ENCODE results near the gene AEBP1. TPM values are rescaled to one million over a fixed set of nuclear protein-coding genes. Genes with fewer than 3 reads are reported as not detected.

The AEBP1 gene
- total RNA-seq, 2 donors from 2014 or later, result 1.2 to 5.3 TPM

GRCh38 chr7:44141221-44141850 is 37.2 kb downstream of the AEBP1 start, which contains the start of gene MYL7:
MYL7 (minus strand) TSS chr7:44141332; CDS start chr7:44141305, 27 bp downstream.
- no peak for ATAC-seq (replicated peaks)
- Mint-ChIP-seq H3K4me1 (no peaks in the 10 kb centered on the region), H3K36me3 (ENCODE audit: low read depth) (no peaks in the 10 kb centered on the region), H3K9me3 (no peaks in the 10 kb centered on the region), H3K27me3 (no peaks in the 10 kb centered on the region), H3K4me3 (no peak within 1 kb of the TSS), H3K27ac (no peak within 1 kb of the TSS)

DNA sequence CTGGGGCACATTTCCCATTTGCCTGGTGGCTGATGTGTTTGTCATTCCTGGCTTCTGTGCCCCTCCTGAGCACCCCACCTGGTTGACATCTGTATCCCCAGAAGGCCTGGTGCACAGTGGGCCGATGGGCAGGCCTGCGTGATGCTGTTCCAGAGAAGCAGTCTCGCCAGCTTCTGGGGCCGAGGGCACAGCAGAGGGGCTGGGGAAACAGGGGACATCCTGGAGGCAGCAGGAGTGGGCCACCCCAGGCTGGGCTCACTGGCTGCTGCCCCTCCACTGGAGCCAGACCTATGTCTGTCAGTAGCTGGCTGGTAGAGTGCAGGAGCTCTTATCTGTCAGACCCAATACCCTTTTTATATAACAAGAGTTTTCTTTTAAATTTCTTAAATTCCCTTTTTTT is 37.9 kb downstream of the AEBP1 start:
- H3K4me3 Mint-ChIP-seq, result no peak overlapping the region
- H3K9me3 Mint-ChIP-seq, result no peaks in the 10 kb centered on the region
- no peaks in the 10 kb centered on the region for H3K4me1 Mint-ChIP-seq
- no peak for ATAC-seq (replicated peaks)
- H3K27me3 Mint-ChIP-seq, result no peaks in the 10 kb centered on the region
- H3K27ac Mint-ChIP-seq, result no peak overlapping the region
- no peaks in the 10 kb centered on the region for H3K36me3 Mint-ChIP-seq (ENCODE audit: low read depth)

- Mint-ChIP-seq H3K27me3 (no peaks in the 10 kb centered on the region), H3K27ac (no peak overlapping the region), H3K4me1 (no peaks in the 10 kb centered on the region), H3K4me3 (no peak overlapping the region), H3K36me3 (ENCODE audit: low read depth) (no peaks in the 10 kb centered on the region), H3K9me3 (no peaks in the 10 kb centered on the region)
- ATAC-seq (replicated peaks), result no peak
These were observed 39.6 kb downstream of the AEBP1 start for GRCh38 chr7:44143646-44144250.

- Mint-ChIP-seq H3K36me3 (ENCODE audit: low read depth) (no peaks in the 10 kb centered on the region), H3K4me1 (no peaks in the 10 kb centered on the region), H3K9me3 (no peaks in the 10 kb centered on the region), H3K27ac (no peak overlapping the region), H3K27me3 (no peaks in the 10 kb centered on the region), H3K4me3 (no peak overlapping the region)
- ATAC-seq (replicated peaks), result no peak
These were observed 40.4 kb downstream of the AEBP1 start for GRCh38 chr7:44144426-44144967.

DNA sequence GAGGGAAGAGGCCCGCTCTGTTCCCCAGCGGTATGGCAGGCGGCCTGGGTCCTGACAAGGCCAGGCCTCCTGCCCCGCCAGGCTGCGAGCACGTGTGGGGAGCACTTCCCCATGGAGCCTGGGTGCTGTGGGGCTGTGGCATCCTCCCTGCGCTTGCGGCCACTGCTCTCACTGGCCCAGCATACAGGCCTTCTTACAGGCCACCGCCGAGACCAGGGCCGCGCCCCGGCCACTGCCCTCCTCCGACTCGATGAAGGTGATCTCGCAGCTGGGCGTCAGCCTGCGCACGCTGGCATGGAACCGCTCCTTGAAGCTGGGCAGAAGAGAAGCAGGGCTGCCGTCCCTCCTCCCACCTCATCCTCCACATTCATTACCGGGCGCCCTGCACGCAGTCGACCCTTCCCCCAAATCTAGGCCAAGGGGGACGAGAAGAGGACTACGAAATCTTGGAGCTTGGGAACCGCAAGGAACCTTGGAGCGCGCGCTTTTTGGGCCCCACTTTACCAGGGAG is 40.9 kb downstream of the AEBP1 start:
- H3K9me3 Mint-ChIP-seq, result no peaks in the 10 kb centered on the region
- no peak for ATAC-seq (replicated peaks)
- H3K4me3 Mint-ChIP-seq, result peak overlapping the region; percentile 65
- H3K27me3 Mint-ChIP-seq, result no peaks in the 10 kb centered on the region
- H3K4me1 Mint-ChIP-seq, result no peaks in the 10 kb centered on the region
- no peaks in the 10 kb centered on the region for H3K36me3 Mint-ChIP-seq (ENCODE audit: low read depth)
- peak overlapping the region; percentile 33 for H3K27ac Mint-ChIP-seq

DNA sequence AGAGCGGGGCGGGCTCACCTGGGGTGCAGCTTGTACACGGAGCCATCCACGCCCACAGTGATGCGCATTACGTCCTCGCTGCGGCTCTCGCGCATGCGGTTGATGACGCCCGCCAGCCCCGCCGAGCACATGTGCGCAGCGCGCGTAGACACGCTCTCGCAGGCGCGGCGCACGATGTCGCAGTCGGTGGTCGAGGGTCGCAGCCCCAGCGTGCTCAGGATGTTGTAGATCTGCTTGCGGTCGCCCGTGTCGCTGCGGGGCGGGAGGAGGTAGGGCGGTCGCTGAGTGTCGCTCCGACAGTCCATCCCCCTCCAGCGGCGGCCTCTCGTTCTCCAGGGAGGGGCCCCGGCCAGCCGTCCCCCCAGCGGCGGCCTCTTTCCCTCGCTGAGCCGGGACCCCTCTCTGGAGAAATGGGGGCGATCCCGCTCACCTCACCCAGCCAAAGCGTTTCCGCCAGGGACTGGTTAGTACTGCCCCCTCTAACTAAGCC is 41.4 kb downstream of the AEBP1 start:
- ATAC-seq (replicated peaks), result peak; percentile 57
- peak overlapping the region; percentile 33 for H3K27ac Mint-ChIP-seq
- H3K9me3 Mint-ChIP-seq, result no peaks in the 10 kb centered on the region

GRCh38 chr7:44145969-44146911 is 42.1 kb downstream of the AEBP1 start:
- H3K4me1 Mint-ChIP-seq, result no peaks in the 10 kb centered on the region
- H3K27ac Mint-ChIP-seq, result no peak overlapping the region
- H3K4me3 Mint-ChIP-seq, result peak overlapping the region; percentile 65
- no peaks in the 10 kb centered on the region for H3K36me3 Mint-ChIP-seq (ENCODE audit: low read depth)
- H3K9me3 Mint-ChIP-seq, result no peaks in the 10 kb centered on the region
- ATAC-seq (replicated peaks), result peak; percentile 82
- H3K27me3 Mint-ChIP-seq, result no peaks in the 10 kb centered on the region

More for the DNA sequence above, 41.4 kb downstream of the AEBP1 start:
- Mint-ChIP-seq H3K27me3 (no peaks in the 10 kb centered on the region), H3K4me3 (peak overlapping the region; percentile 65), H3K36me3 (ENCODE audit: low read depth) (no peaks in the 10 kb centered on the region), H3K4me1 (no peaks in the 10 kb centered on the region)

- Mint-ChIP-seq H3K9me3 (no peaks in the 10 kb centered on the region), H3K36me3 (ENCODE audit: low read depth) (no peaks in the 10 kb centered on the region), H3K4me3 (peak overlapping the region; percentile 65), H3K4me1 (no peaks in the 10 kb centered on the region), H3K27me3 (no peaks in the 10 kb centered on the region), H3K27ac (no peak overlapping the region)
- ATAC-seq (replicated peaks), result no peak
These were observed 43.2 kb downstream of the AEBP1 start for GRCh38 chr7:44147026-44147991.

DNA sequence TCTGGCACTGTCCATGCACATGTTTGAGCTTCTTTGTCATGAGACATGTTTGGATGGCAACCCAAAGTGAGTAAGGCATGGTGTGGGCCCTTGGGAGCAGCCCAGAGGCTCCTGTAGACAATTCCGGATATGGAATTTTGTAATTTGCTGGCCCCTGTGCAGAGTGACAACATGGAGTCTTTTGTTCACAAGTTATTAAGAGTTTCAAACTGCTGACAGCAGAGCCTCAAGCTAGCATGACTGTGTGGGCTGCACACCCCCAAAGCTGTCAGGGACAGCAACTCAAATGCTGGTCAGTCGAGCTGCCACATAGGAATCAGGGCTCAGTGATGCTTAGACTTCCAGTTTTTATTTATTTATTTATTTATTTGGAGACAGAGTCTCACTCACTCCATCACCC is 44.0 kb downstream of the AEBP1 start:
- no peaks in the 10 kb centered on the region for H3K27me3 Mint-ChIP-seq
- ATAC-seq (replicated peaks), result no peak

GRCh38 chr7:44148961-44149536 is 44.9 kb downstream of the AEBP1 start:
- no peaks in the 10 kb centered on the region for H3K9me3 Mint-ChIP-seq
- H3K4me3 Mint-ChIP-seq, result no peak overlapping the region
- H3K27me3 Mint-ChIP-seq, result no peaks in the 10 kb centered on the region
- no peak for ATAC-seq (replicated peaks)
- H3K36me3 Mint-ChIP-seq (ENCODE audit: low read depth), result no peaks in the 10 kb centered on the region
- H3K4me1 Mint-ChIP-seq, result no peaks in the 10 kb centered on the region
- H3K27ac Mint-ChIP-seq, result peak overlapping the region; percentile 74

More for the DNA sequence above, 44.0 kb downstream of the AEBP1 start:
- no peaks in the 10 kb centered on the region for H3K9me3 Mint-ChIP-seq
- H3K4me1 Mint-ChIP-seq, result no peaks in the 10 kb centered on the region
- H3K27ac Mint-ChIP-seq, result no peak overlapping the region
- H3K36me3 Mint-ChIP-seq (ENCODE audit: low read depth), result no peaks in the 10 kb centered on the region
- no peak overlapping the region for H3K4me3 Mint-ChIP-seq

GRCh38 chr7:44149571-44150465 is 45.7 kb downstream of the AEBP1 start:
- Mint-ChIP-seq H3K27me3 (no peaks in the 10 kb centered on the region), H3K4me3 (no peak overlapping the region), H3K36me3 (ENCODE audit: low read depth) (no peaks in the 10 kb centered on the region), H3K27ac (no peak overlapping the region), H3K4me1 (no peaks in the 10 kb centered on the region), H3K9me3 (no peaks in the 10 kb centered on the region)
- ATAC-seq (replicated peaks), result no peak

- ATAC-seq (replicated peaks), result no peak
- H3K9me3 Mint-ChIP-seq, result no peaks in the 10 kb centered on the region
- no peaks in the 10 kb centered on the region for H3K4me1 Mint-ChIP-seq
- no peak overlapping the region for H3K4me3 Mint-ChIP-seq
- H3K36me3 Mint-ChIP-seq (ENCODE audit: low read depth), result no peaks in the 10 kb centered on the region
- H3K27me3 Mint-ChIP-seq, result no peaks in the 10 kb centered on the region
- H3K27ac Mint-ChIP-seq, result no peak overlapping the region
These were observed 46.3 kb downstream of the AEBP1 start for GRCh38 chr7:44150466-44150832.
